SH-SY5Y (cell line): ENCODE results near the gene CYS1.

ENCODE experiments used
- GATA2 ChIP-seq: IDR thresholded peaks from 2 replicates; pipeline ENCODE4 v1.6.1; 2011; ENCODE audit warnings: mild to moderate bottlenecking, low read depth, low read length
- GATA3 ChIP-seq: IDR thresholded peaks from 2 replicates; pipeline ENCODE4 v1.6.1; 2011; ENCODE audit warnings: low read depth, mild to moderate bottlenecking, low read length, moderate library complexity

Gene CYS1

DNA sequence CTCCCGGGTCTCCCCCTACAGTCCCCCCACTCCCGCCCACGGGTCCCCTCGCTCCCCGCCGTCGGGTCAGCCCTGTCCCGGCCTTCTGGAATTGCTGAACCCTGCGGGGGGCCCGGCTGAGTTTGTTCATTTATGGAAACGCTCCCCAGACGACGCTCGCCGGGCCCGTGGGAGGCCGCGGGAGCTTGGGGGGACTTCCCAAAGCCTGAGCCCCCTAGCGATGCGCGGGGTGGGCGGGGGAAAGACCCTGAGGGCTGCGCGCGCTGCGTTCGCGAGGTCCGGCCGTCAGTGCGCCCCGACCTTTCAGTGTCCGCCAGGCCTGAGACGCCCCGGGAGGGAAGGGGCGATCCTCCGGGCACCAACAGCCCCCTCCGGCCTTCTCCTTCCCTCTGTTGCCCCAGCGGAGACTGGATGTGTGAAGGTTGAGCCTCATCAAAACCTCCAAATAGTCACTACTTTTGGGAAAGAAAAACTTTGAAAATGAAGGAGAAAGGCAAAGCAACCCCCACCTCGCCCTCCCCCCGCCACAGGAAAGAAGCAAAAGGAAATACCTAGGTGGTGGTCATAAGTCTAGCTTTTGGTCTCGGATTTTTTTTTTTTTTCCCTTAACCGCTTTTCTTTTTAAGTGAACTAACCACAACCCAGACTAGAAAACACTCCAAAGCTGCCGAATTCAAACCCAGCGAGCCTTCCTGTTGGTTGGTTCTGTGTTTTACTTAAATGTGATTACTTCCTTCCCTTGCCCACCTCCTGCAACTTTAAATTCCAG, 509 bp upstream of the CYS1 start:
- no peak for TF ChIP-seq GATA2
- no peak for TF ChIP-seq GATA3

DNA sequence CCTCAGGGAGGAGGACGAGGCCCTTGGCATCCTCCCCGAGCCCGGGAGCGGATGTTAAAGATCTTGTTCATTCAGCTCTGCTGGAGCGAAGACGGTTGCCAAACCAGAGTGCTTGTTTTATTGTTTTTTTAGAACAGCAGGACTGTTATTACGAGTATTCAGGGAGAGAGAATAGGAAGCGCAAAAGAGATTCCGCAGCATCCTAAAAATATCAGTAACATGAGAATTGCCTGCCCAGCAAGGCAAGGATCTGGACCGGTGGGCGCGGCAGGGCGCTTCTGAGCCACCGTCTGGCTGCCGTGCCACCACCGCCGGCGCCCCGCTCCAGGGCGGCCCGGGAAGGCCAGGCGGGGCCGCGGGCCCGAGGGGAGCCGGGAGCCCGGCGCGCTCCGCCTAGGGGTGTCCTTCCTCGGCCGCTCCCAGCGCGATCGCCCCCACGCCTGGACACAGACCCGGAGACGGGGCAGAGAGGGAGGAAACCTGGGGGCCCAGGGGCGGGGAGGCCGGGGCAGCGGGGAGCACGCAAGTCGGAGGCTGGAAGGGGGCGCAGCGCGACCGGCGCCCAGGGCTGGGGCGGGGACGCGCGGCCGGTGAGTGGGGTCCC, 843 bp downstream of the CYS1 start:
- TF ChIP-seq GATA2, result no peak
- no peak for TF ChIP-seq GATA3

DNA sequence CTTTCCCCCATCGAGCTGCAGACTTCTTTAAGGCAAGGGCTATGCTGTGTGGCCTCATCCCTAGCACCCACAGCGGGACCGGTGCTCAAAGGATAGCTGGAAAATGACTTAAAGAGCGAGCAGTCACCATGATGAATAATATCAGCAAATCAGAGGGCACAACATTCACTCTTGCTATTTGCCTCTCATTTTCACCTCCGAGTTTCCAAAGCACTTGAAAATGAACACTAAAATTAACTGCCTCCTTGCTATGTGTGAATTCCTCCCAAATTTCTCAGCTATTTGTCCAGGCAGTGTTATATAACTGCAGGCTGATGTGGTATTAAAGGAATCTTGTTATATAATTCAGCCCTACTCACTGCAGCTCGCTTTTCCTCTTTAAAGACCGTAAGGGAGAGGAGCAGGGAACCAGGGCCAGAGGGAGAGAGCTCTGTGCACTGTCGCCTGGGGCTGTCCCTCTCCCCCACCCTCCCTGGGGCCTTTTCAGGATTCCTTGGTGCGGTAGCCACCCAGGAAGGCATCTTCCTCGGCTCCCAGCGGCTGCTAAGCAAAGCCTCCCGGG, 1.4 kb downstream of the CYS1 start:
- TF ChIP-seq GATA2, result no peak
- TF ChIP-seq GATA3, result no peak

DNA sequence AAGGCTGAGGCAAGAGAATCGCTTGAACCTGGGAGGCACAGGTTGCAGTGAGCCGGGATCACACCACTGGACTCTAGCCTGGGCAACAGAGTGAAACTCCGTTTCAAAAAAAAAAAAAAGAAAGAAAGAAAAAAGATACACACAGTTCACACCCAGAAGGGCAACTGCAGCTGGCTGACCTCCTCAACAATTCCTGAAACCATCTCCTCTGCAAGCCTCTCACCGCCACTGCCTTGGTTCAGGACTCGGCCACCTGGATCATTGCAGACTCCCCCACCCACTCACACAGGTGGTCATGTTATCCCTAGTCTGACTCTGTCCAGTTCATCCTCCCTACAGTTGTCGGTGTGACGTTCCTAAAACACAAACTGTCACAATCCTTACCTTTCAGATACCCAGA, 2.2 kb downstream of the CYS1 start:
- TF ChIP-seq GATA2, result no peak
- no peak for TF ChIP-seq GATA3

DNA sequence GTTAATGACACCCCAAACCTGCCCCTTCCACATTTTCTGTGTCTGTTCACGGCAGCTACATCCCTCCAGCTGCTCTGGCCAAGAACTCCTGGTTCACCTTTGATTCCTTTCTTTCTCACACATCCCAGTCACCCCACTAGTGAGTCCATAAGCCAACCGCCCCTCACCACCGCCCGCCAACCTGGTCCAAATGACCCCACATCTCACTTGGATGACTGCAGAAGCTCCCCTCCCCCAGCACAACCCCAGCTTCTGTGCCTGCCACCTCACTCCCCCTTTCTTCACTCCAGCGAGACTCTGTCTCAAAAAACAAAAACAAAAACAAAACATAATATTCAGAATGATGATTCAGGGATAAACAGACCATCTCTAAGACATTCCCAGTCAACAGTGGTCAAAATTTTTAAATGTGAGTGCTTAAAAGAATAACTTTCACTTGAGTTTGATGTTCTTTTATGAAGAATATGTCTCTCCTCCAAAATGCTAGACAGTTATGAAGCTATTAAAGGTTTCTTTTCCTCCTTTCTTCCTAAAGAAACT, 3.2 kb downstream of the CYS1 start:
- no peak for TF ChIP-seq GATA3
- TF ChIP-seq GATA2, result no peak

DNA sequence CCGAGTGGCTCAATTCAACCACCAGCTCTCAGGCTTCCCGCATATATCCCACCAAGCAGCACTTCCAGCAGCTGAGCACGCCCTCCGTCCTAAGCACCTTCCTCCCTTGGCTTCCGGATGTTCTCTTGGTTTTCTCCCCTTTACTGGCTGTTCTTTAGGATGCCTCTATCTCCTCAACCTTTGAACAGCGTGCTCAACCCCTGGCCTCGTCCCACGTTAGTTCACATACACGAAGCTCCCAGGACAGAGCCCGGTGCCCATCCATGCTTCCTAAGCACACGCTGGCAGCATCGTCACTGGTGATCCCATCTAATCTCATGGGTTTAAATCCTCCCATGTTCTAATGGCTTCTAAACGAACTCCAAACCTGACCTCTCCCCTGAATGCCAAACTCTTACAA, 3.7 kb downstream of the CYS1 start:
- TF ChIP-seq GATA2 (no peak), GATA3 (no peak)

DNA sequence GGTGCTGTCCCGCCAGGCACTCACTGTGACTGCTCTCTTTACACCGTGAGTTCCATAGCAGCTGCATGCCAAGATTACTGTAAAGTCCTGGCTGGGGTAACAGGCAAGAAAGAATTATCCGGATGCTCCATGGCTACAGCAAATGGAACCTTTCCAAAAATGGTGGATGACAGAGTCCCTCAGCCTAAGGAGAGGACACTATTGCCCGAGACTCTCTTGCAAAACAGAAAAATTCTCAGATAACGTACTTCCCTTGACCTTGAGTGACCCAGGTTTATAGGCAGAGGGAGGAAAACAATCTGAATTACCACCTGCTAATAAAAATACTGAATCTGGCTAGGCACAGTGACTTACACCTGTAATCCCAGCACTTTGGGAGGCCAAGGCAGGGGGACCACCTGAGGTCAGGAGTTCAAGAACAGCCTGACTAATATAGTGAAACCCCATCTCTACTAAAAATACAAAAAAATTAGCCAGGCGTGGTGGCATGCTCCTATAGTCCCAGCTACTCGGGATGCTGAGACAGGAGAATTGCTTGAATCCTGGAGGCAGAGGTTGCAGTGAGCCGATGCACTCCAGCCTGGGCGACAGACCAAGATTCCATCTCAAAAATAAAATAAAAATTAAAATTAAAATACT, 4.5 kb downstream of the CYS1 start:
- TF ChIP-seq GATA2 (no peak), GATA3 (no peak)

DNA sequence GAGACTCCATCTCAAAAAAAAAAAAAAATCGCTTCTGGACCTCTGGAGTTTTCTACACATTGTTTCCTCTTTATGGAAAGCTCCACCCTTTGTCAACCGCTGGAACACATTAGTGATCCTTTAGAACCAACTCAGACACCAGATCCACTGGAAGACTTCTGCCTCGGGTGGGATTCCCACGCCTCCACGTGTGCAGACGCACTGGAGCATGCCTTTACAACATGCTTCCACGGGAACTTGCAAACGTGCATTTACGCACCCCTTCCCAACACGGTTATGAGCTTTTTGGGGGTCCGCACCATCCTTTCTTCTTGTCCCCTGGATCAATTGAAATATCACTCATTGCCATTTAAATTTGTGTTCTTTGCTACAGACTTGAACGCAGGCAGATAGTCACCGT, 5.1 kb downstream of the CYS1 start:
- TF ChIP-seq GATA3 (no peak), GATA2 (no peak)

DNA sequence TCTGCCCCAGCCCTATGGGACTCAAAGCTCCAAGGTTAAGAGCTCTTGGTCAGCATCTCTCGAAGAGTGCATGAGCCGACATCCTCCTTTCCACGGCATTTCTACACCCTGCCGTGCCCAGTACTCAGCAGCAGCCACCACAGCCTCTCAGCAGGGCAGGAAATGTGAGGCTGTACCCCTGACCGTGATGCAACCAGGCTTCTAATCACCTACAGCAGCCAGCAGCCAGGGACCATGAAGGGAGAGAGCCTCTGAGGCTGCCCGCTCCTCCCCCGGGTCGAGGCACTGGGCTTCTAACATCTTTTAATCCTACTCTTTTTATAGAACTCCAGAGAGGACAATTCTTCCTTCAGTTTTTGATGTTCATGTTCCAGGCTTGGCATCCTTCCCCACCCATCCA, 6.5 kb downstream of the CYS1 start:
- TF ChIP-seq GATA3, result no peak
- TF ChIP-seq GATA2, result no peak

DNA sequence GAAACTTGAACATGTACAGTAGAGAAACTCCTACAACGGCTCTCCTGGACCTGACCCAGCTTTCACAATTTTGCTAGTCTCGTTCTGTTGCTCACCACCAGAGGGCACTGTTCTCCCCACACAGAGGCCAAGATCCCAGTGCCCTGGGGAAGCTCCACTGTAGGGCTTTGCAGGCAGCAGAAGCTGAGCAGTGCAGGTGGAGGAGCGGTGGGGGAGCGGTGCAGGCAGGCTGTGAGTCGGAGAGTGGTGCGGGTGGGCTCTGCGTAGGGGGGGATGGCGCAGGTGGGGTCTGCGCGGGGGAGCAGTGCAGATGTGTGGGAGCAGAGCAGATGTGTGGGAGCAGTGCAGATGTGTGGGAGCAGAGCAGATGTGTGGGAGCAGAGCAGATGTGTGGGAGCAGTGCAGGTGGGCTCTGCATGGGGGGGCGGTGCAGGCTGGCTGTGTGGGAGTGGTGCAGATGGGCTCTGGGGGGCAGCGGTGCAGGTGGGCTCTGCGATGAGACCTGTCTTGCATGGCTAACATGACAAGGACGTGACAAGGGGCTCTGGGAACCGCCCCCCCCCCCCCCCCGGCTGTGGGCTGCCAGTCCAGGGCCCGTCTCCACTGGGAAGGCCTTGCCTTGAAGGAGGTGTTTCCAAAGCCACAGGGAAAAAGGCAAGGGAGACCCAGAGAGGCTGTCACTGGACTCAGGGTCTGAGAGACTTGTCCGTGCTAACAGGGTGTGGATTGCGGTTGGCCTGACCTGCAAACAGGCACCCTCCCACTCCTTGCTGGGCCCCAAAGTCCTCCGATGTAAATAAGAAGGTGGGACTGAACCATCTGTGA, 7.3 kb downstream of the CYS1 start:
- TF ChIP-seq GATA2, result no peak
- TF ChIP-seq GATA3, result no peak

DNA sequence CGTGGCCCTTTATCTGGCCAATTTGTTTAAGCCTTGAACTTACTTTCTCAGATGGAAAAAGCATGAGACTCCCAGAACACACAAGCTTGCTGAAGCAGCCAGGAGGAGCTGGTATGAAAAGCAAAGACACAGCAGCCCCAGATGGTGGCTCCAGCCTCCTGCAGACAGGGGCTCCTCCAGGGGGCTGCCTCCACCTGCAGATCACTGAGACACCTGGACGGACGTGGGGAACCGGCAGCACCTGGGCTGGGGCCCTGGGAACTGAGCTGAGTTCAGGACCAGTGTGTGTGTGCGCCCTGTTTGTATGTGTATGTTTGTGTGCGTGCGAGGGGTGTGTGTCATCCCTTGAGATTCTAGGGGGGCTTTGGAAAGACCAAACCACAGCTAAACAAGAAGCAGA, 8.6 kb downstream of the CYS1 start:
- no peak for TF ChIP-seq GATA3
- TF ChIP-seq GATA2, result no peak

DNA sequence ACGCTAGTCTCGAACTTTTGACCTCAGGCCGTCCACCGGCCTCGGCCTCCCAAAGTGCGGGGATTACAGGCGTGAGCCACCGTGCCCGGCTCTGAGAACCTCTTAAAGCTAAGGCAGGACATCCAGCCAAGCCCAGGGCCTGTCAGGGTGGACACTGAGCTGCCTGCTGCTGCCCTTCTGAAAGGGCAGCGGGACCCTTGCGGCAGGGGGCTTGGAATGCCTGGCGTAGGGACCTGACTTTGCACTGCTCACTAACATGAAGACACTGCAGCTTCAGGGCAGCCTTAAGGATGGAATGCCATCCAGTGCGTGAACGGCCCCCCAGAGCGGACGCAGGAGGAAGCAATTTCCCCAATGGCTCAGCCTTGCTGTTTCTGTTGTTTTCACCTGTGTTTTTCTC, 9.0 kb downstream of the CYS1 start:
- TF ChIP-seq GATA2 (no peak), GATA3 (no peak)

DNA sequence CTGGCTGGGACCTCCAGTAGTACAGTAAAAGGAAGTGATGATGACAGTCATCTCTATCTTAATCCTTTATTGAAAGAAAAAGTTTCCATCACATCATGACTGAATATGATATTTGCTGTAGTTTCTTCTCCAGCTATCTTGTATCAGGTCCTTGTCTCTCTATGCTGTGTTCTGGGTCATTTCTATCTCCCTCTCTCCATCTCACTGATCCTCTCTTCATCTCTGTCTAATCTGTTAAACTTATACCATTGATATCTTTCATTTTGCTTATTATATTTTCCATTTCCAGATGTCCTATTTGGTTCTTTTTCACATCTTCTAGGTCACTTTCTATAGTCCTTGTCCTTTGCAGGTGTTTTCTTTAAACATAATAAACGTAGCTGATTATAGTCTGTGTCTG, 12.3 kb downstream of the CYS1 start:
- no peak for TF ChIP-seq GATA3
- no peak for TF ChIP-seq GATA2

DNA sequence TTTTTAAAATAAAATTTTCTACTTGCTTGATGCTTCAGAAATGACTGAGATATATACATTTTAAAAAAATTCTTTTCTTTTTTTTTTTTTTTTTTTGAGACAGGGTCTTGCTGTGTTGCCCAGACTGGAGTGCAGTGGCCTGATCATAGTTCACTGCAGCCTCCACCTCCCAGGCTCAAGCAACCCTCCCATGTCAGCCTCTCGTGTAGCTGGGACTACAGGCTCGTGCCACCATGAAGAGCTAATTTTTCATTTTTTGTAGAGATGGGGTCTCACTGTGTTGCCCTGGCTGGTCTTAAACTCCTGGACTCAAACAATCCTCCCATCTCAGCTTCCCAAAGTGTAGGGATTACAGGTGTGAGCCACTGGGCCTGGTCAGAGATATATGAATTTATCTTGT, 12.9 kb downstream of the CYS1 start:
- TF ChIP-seq GATA2, result no peak
- no peak for TF ChIP-seq GATA3
